ENCODE measurements around the gene P4HA2. TPM values are rescaled to one million over a fixed set of nuclear protein-coding genes. Genes with fewer than 3 reads are reported as not detected.
"Not testable (repeated sequence)": the region's sequence is repeated elsewhere in the genome, so short reads cannot be mapped to it uniquely, and the experiment has no call there.

P4HA2 gene
- total RNA-seq, 1 donor from 2014 or later = 75.7 TPM

- TF ChIP-seq CTCF (IDR thresholded peaks at IDR 0.05) = no peak
- intact Hi-C loops (cut with DNase I) = no loop called here
- no peak for ATAC-seq
- Histone ChIP-seq H3K4me1 (no peaks in the 10 kb centered on the region), H3K4me3 (no peak overlapping the region), H3K36me3 (no peaks in the 10 kb centered on the region), H3K27ac (no peak overlapping the region), H3K9me3 (no peaks in the 10 kb centered on the region), H3K27me3 (ENCODE audit: low read depth) (no peaks in the 10 kb centered on the region)
- DNase-seq = no peak
Observed at GRCh38 chr5:132176521-132176945, 51.1 kb downstream of the P4HA2 start.

GRCh38 chr5:132162945-132163344 is 64.7 kb downstream of the P4HA2 start:
- TF ChIP-seq CTCF (IDR thresholded peaks at IDR 0.05) = no peak
- intact Hi-C loops (cut with DNase I) = no loop called here
- no peaks in the 10 kb centered on the region for H3K27me3 ChIP-seq (ENCODE audit: low read depth)

GRCh38 chr5:132161574-132162326 is 65.9 kb downstream of the P4HA2 start:
- DNase-seq; H3K27ac ChIP-seq; H3K9me3 ChIP-seq; H3K27me3 ChIP-seq (ENCODE audit: low read depth); H3K4me1 ChIP-seq; H3K36me3 ChIP-seq; H3K4me3 ChIP-seq; ATAC-seq; intact Hi-C loops (cut with DNase I): not testable (repeated sequence)

More at GRCh38 chr5:132162945-132163344, 64.7 kb downstream of the P4HA2 start:
- Histone ChIP-seq H3K4me3 (no peak overlapping the region), H3K27ac (no peak overlapping the region), H3K36me3 (no peaks in the 10 kb centered on the region), H3K4me1 (no peaks in the 10 kb centered on the region), H3K9me3 (no peaks in the 10 kb centered on the region)
- ATAC-seq (no peak), DNase-seq (no peak)

GRCh38 chr5:132156413-132156812 is 71.2 kb downstream of the P4HA2 start:
- Histone ChIP-seq H3K9me3 (peaks cover 14% of the 10 kb centered on the region), H3K27me3 (ENCODE audit: low read depth) (no peaks in the 10 kb centered on the region), H3K27ac (no peak overlapping the region), H3K36me3 (no peaks in the 10 kb centered on the region), H3K4me1 (no peaks in the 10 kb centered on the region), H3K4me3 (no peak overlapping the region)
- ATAC-seq (no peak), DNase-seq (no peak)
- intact Hi-C loops (cut with DNase I) = no loop called here
- no peak for TF ChIP-seq CTCF (IDR thresholded peaks at IDR 0.05)

- no peak for ATAC-seq
- Histone ChIP-seq H3K9me3 (peaks cover 14% of the 10 kb centered on the region), H3K36me3 (no peaks in the 10 kb centered on the region), H3K27ac (no peak overlapping the region), H3K4me1 (no peaks in the 10 kb centered on the region), H3K27me3 (ENCODE audit: low read depth) (no peaks in the 10 kb centered on the region), H3K4me3 (no peak overlapping the region)
- no peak for TF ChIP-seq CTCF (IDR thresholded peaks at IDR 0.05)
- DNase-seq = no peak
- intact Hi-C loops (cut with DNase I) = no loop called here
Observed at GRCh38 chr5:132150565-132150964, 77.1 kb downstream of the P4HA2 start.

GRCh38 chr5:132147663-132148062 is 80.0 kb downstream of the P4HA2 start:
- TF ChIP-seq CTCF (IDR thresholded peaks at IDR 0.05) = no peak
- DNase-seq (no peak), ATAC-seq (no peak)
- no peaks in the 10 kb centered on the region for H3K36me3 ChIP-seq
- intact Hi-C loops (cut with DNase I) = no loop called here
- no peaks in the 10 kb centered on the region for H3K27me3 ChIP-seq (ENCODE audit: low read depth)
- no peak overlapping the region for H3K27ac ChIP-seq
- H3K9me3 ChIP-seq = peaks cover 18% of the 10 kb centered on the region
- no peaks in the 10 kb centered on the region for H3K4me1 ChIP-seq
- H3K4me3 ChIP-seq = no peak overlapping the region

GRCh38 chr5:132145326-132145725 is 82.3 kb downstream of the P4HA2 start:
- H3K4me3 ChIP-seq; intact Hi-C loops (cut with DNase I); ATAC-seq; H3K27ac ChIP-seq; H3K4me1 ChIP-seq; H3K27me3 ChIP-seq (ENCODE audit: low read depth); H3K36me3 ChIP-seq; DNase-seq: not testable (repeated sequence)
- peaks cover 14% of the 10 kb centered on the region for H3K9me3 ChIP-seq

All from lower lobe of right lung (tissue), 2 donors.